GM19324 (cell line): ENCODE measurements around the gene CCDC167.

ENCODE experiments used
- ATAC-seq: cut with Tn5 transposase; IDR thresholded peaks from one replicate; pipeline ENCODE4 v1.9.1; 2021; ENCODE audit warnings: mild to moderate bottlenecking, moderate library complexity; ENCODE audit not compliant: unreplicated experiment, low FRiP score

The CCDC167 gene

GRCh38 chr6:37435373-37435772 lies 64.3 kb downstream of the CCDC167 start:
- ATAC-seq, result no peak

- peak; percentile 9 for ATAC-seq
Observed at GRCh38 chr6:37433657-37434271, 65.9 kb downstream of the CCDC167 start.
